ENCODE measurements around the gene VENTX. TPM values are rescaled to one million over a fixed set of nuclear protein-coding genes. Genes with fewer than 3 reads are reported as not detected.
A peak's percentile ranks its signal among the peaks of the same experiment; 100 is the strongest.
"Not testable (repeated sequence)": the region's sequence is repeated elsewhere in the genome, so short reads cannot be mapped to it uniquely, and the experiment has no call there.

The VENTX gene
- total RNA-seq, 4 donors from 2014 or later = 0.46 to 2.5 (median 2.0) TPM

GRCh38 chr10:133230044-133230361 lies 7.7 kb upstream of the VENTX start, which contains the start of gene UTF1:
UTF1 (plus strand) TSS chr10:133230217; CDS start chr10:133230289, 72 bp downstream.
- no peak for DNase-seq (ENCODE audit: extremely low spot score)
- Histone ChIP-seq H3K27ac (replicated peaks in 1 of 4) (no peak within 1 kb of the TSS), H3K4me3 (peak within 1 kb of the TSS in 3 of 4 donors; percentile 16 to 29 (median 29)), H3K36me3 (no peaks in the 10 kb centered on the region), H3K9me3 (no peaks in the 10 kb centered on the region), H3K4me1 (peaks cover 0 to 22% (median 17%) of the 10 kb centered on the region in 4 donors), H3K27me3 (peaks cover 0 to 98% (median 17%) of the 10 kb centered on the region in 4 donors)
- intact Hi-C loops (cut with DNase I) = no loop called here
- TF ChIP-seq POLR2AphosphoS5 (IDR thresholded peaks at IDR 0.05) (no peak), CTCF (IDR thresholded peaks at IDR 0.05) (no peak), POLR2A (IDR thresholded peaks at IDR 0.05; ENCODE audit: low read depth) (no peak), EP300 (IDR thresholded peaks at IDR 0.05) (no peak)
- WGBS = 1% methylated on average over 27 of the region's 49 CpGs

- intact Hi-C loops (cut with DNase I) = no loop called here
- no CpG with 5 or more reads among the region's 122 CpGs for WGBS
- H3K36me3 ChIP-seq = no peaks in the 10 kb centered on the region
- H3K27ac ChIP-seq (replicated peaks in 1 of 4) = no peak overlapping the region
- H3K4me3 ChIP-seq = peak overlapping the region in 3 of 4 donors; percentile 16 to 29 (median 29)
- H3K4me1 ChIP-seq = peaks cover 0 to 28% (median 22%) of the 10 kb centered on the region in 4 donors
- no peak for DNase-seq (ENCODE audit: extremely low spot score)
- no peaks in the 10 kb centered on the region for H3K9me3 ChIP-seq
- peaks cover 0 to 98% (median 20%) of the 10 kb centered on the region in 4 donors for H3K27me3 ChIP-seq
- TF ChIP-seq EP300 (IDR thresholded peaks at IDR 0.05) (no peak), POLR2A (IDR thresholded peaks at IDR 0.05; ENCODE audit: low read depth) (no peak), CTCF (IDR thresholded peaks at IDR 0.05) (no peak), POLR2AphosphoS5 (IDR thresholded peaks at IDR 0.05) (no peak)
Observed at GRCh38 chr10:133230387-133231195, 7.1 kb upstream of the VENTX start.

- Histone ChIP-seq H3K4me1 (peaks cover 0 to 36% (median 30%) of the 10 kb centered on the region in 4 donors), H3K4me3 (no peak overlapping the region), H3K27ac (replicated peaks in 1 of 4) (no peak overlapping the region), H3K9me3 (no peaks in the 10 kb centered on the region), H3K36me3 (no peaks in the 10 kb centered on the region), H3K27me3 (peaks cover 0 to 99% (median 27%) of the 10 kb centered on the region in 4 donors)
- TF ChIP-seq EP300 (IDR thresholded peaks at IDR 0.05) (no peak), CTCF (IDR thresholded peaks at IDR 0.05) (no peak), POLR2A (IDR thresholded peaks at IDR 0.05; ENCODE audit: low read depth) (no peak), POLR2AphosphoS5 (IDR thresholded peaks at IDR 0.05) (no peak)
- DNase-seq (ENCODE audit: extremely low spot score) = no peak
- 30% methylated on average over 19 of the region's 44 CpGs for WGBS
- intact Hi-C loops (cut with DNase I) = no loop called here
Observed at GRCh38 chr10:133231244-133231945, 6.3 kb upstream of the VENTX start.

- intact Hi-C loops (cut with DNase I) = no loop called here
- peaks cover 4 to 42% (median 36%) of the 10 kb centered on the region in 4 donors for H3K4me1 ChIP-seq
- H3K27ac ChIP-seq (replicated peaks in 1 of 4) = no peak overlapping the region
- H3K9me3 ChIP-seq = no peaks in the 10 kb centered on the region
- no peaks in the 10 kb centered on the region for H3K36me3 ChIP-seq
- 62% methylated on average over 10 of the region's 11 CpGs for WGBS
- no peak for DNase-seq (ENCODE audit: extremely low spot score)
- H3K27me3 ChIP-seq = peaks cover 0 to 99% (median 32%) of the 10 kb centered on the region in 4 donors
- TF ChIP-seq CTCF (IDR thresholded peaks at IDR 0.05) = no peak
- no peak for TF ChIP-seq POLR2A (IDR thresholded peaks at IDR 0.05; ENCODE audit: low read depth)
- TF ChIP-seq POLR2AphosphoS5 (IDR thresholded peaks at IDR 0.05) = no peak
- TF ChIP-seq EP300 (IDR thresholded peaks at IDR 0.05) = no peak
- no peak overlapping the region for H3K4me3 ChIP-seq
Observed at GRCh38 chr10:133231946-133232574, 5.6 kb upstream of the VENTX start.

GRCh38 chr10:133234796-133235195 lies 2.9 kb upstream of the VENTX start:
- H3K4me3 ChIP-seq; DNase-seq (ENCODE audit: extremely low spot score); H3K36me3 ChIP-seq; H3K27ac ChIP-seq (replicated peaks in 1 of 4); intact Hi-C loops (cut with DNase I); H3K9me3 ChIP-seq: not testable (repeated sequence)
- Histone ChIP-seq H3K27me3 (peaks cover 0 to 99% (median 41%) of the 10 kb centered on the region in 4 donors), H3K4me1 (peaks cover 6 to 53% (median 43%) of the 10 kb centered on the region in 4 donors)
- 60% methylated on average over 10 of the region's 10 CpGs for WGBS
